Measurements from ENCODE around the gene SEPSECS. TPM values are rescaled to one million over a fixed set of nuclear protein-coding genes. Genes with fewer than 3 reads are reported as not detected.

The SEPSECS gene
- total RNA-seq, 4 donors from 2014 or later, result 6.6 to 19.2 (median 9.0) TPM

DNA sequence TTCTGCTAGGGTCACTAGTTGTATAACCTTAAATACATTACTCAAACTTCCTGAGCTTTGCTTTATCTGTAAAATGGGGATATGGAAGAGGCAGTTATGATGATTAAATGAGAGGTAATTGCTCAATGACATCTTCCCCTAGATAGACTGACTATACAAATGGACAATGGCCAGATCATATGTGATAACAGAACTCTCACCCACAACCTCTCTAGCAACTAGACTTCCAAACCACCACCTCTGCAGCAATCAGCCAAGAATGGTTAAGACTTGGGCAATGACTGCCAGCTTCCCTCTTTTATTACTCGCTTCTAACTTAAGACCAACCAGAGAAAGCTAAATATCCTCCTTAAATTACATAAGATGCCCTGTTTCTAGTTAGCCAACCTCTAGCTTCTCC, 2.9 kb upstream of the SEPSECS start:
- DNase-seq (ENCODE audit: low spot score in 2 of 2), result no peak
- peaks cover 0 to 32% (median 8%) of the 10 kb centered on the region in 4 donors for H3K4me1 ChIP-seq
- H3K27ac ChIP-seq, result no peak overlapping the region
- WGBS, 2 donors, result 79 to 92% methylated on average over 1 of the region's 1 CpG
- H3K9me3 ChIP-seq, result no peaks in the 10 kb centered on the region
- TF ChIP-seq, protein P1, sequence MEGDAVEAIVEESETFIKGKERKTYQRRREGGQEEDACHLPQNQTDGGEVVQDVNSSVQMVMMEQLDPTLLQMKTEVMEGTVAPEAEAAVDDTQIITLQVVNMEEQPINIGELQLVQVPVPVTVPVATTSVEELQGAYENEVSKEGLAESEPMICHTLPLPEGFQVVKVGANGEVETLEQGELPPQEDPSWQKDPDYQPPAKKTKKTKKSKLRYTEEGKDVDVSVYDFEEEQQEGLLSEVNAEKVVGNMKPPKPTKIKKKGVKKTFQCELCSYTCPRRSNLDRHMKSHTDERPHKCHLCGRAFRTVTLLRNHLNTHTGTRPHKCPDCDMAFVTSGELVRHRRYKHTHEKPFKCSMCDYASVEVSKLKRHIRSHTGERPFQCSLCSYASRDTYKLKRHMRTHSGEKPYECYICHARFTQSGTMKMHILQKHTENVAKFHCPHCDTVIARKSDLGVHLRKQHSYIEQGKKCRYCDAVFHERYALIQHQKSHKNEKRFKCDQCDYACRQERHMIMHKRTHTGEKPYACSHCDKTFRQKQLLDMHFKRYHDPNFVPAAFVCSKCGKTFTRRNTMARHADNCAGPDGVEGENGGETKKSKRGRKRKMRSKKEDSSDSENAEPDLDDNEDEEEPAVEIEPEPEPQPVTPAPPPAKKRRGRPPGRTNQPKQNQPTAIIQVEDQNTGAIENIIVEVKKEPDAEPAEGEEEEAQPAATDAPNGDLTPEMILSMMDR (IDR thresholded peaks at IDR 0.05), result no peak
- TF ChIP-seq POLR2A (IDR thresholded peaks at IDR 0.05), result no peak
- no peak for TF ChIP-seq EP300 (IDR thresholded peaks at IDR 0.05)
- no peak overlapping the region for H3K4me3 ChIP-seq
- peaks cover 0 to 7% (median 0%) of the 10 kb centered on the region in 3 donors for H3K36me3 ChIP-seq
- no peaks in the 10 kb centered on the region for H3K27me3 ChIP-seq

DNA sequence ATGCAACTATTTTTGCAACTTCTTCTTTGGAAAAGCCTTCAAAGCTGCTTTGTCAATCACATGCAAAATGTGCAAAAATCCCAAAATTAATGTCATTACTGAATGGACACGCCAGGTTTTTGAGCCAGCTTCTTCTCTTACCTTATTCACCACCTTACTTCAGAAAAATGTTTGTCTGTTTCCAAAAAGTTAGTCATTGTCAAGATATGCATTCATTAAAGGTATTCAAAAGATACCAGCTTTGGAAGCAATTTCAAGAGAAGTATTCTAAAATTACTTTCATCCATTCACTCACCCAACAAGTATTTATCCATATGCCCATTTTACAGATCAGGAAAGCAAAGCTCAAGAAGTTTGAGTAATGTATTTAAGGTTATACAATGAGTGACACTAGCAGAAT, 2.3 kb upstream of the SEPSECS start:
- TF ChIP-seq EP300 (IDR thresholded peaks at IDR 0.05), result no peak
- TF ChIP-seq POLR2A (IDR thresholded peaks at IDR 0.05), result no peak
- TF ChIP-seq, protein P1 (IDR thresholded peaks at IDR 0.05), result no peak
- H3K27me3 ChIP-seq, result no peaks in the 10 kb centered on the region
- H3K4me1 ChIP-seq, result peaks cover 0 to 35% (median 8%) of the 10 kb centered on the region in 4 donors
- H3K9me3 ChIP-seq, result no peaks in the 10 kb centered on the region
- WGBS, 2 donors, result 95 to 98% methylated on average over 1 of the region's 1 CpG
- H3K36me3 ChIP-seq, result peaks cover 0 to 7% (median 0%) of the 10 kb centered on the region in 3 donors
- H3K4me3 ChIP-seq, result no peak overlapping the region
- DNase-seq (ENCODE audit: low spot score in 2 of 2), result no peak
- H3K27ac ChIP-seq, result no peak overlapping the region

DNA sequence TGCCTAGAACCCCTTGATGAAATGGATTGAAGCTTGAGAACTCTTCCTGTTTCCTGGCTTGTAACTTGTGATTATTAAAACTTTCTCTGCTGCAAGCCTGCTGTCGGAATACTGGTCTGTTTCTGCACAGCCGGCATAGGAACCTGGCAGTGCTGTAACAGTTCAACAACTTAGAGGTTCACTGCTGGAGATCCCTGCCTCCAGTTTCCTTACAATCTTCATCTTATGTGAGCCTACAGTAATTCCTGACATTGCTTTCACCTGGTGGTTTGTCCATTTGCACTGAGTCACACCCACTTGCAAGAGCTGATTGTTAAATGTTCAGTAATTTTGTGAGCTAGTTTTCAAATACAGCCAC, 1.3 kb upstream of the SEPSECS start:
- H3K36me3 ChIP-seq, result peaks cover 0 to 7% (median 0%) of the 10 kb centered on the region in 3 donors
- WGBS, 2 donors, result 15 to 19% methylated on average over 2 of the region's 2 CpGs
- no peaks in the 10 kb centered on the region for H3K27me3 ChIP-seq
- TF ChIP-seq, protein P1 (IDR thresholded peaks at IDR 0.05), result no peak
- TF ChIP-seq POLR2A (IDR thresholded peaks at IDR 0.05) (no peak), EP300 (IDR thresholded peaks at IDR 0.05) (no peak)
- no peak for DNase-seq (ENCODE audit: low spot score in 2 of 2)
- no peaks in the 10 kb centered on the region for H3K9me3 ChIP-seq
- H3K4me1 ChIP-seq, result peaks cover 0 to 35% (median 8%) of the 10 kb centered on the region in 4 donors
- peak overlapping the region in 3 of 4 donors; percentile 79 to 94 (median 83) for H3K4me3 ChIP-seq
- H3K27ac ChIP-seq, result peak overlapping the region in 3 of 4 donors; percentile 95 to 98 (median 97)

DNA sequence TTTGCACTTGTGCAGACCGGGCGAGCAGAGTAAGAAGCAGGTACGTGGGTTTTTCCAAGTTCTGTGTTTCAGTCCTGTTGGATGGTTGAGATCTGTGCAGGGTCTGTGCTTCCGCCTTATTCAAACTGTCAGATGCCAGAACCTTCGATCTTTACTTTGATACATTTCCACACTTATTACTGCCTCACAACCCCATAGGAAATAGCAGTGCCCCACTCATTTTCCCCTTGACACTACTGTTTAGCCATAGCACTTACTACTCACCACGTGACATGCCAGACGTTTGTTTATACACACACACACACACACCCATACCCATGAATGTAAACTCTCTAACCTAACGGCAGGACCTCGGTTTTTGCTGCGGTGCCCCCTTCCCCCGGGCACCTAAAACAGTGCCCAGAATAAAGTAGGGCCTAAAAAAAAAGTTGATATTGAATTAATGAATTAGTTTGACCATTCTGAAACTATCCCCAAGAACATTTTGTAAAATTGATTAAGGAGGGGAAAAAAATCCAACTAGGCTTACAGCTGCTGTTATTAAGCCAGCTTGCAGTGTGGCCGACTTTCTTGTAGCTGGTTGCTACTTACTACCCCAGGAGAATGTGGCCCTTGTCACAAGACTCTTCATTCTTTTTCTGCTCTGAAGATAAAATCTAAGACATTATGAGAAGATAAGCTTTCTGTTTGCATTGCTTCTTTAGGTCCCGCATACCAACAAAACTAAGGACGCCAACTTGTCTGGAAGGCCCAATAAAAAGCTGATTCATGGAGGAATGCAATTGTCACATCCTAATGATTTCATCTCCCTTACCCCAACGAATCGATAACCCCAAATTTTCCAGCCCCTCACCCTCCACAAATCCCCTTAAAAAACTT, 704 bp upstream of the SEPSECS start:
- TF ChIP-seq, protein P1 (IDR thresholded peaks at IDR 0.05), result peak in 1 of 5 experiments; percentile 29
- no peak for TF ChIP-seq EP300 (IDR thresholded peaks at IDR 0.05)
- peak in 1 of 2 donors; percentile 54 for TF ChIP-seq POLR2A (IDR thresholded peaks at IDR 0.05)
- peak overlapping the region; percentile 66 to 94 (median 81) for H3K4me3 ChIP-seq
- peak in 1 of 2 donors; percentile 15 for DNase-seq (ENCODE audit: low spot score in 2 of 2)
- H3K36me3 ChIP-seq, result peaks cover 0 to 2% (median 0%) of the 10 kb centered on the region in 3 donors
- no peaks in the 10 kb centered on the region for H3K9me3 ChIP-seq
- no peaks in the 10 kb centered on the region for H3K27me3 ChIP-seq
- peak overlapping the region; percentile 71 to 98 (median 96) for H3K27ac ChIP-seq
- 4 to 5% methylated on average over 16 of the region's 16 CpGs for WGBS, 2 donors
- H3K4me1 ChIP-seq, result peaks cover 0 to 35% (median 8%) of the 10 kb centered on the region in 4 donors

DNA sequence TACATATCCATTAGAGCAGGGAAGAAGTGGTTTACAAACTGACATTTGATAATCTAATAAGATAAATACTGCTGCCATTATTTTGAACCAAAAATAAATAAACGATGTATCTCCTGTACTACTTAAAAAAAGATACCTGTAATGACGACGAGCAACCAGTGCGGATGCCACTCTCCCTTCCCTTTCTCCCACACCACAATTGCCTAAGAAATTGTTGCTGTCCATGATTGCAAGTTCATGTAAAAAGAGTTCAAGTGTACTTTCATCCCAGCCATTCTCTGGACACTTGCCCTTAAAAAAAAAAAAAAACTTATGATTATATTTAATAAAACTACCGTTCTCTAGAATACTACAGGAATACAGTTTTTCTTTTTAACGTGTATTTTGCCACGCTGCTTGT, 1.4 kb downstream of the SEPSECS start:
- no peaks in the 10 kb centered on the region for H3K27me3 ChIP-seq
- 91 to 92% methylated on average over 7 of the region's 7 CpGs for WGBS, 2 donors
- H3K36me3 ChIP-seq, result peaks cover 0 to 3% (median 0%) of the 10 kb centered on the region in 3 donors
- H3K4me3 ChIP-seq, result no peak overlapping the region
- no peak overlapping the region for H3K27ac ChIP-seq
- DNase-seq (ENCODE audit: low spot score in 2 of 2), result no peak
- peaks cover 0 to 35% (median 8%) of the 10 kb centered on the region in 4 donors for H3K4me1 ChIP-seq
- H3K9me3 ChIP-seq, result no peaks in the 10 kb centered on the region
- no peak for TF ChIP-seq EP300 (IDR thresholded peaks at IDR 0.05)
- TF ChIP-seq POLR2A (IDR thresholded peaks at IDR 0.05), result no peak
- TF ChIP-seq, protein P1 (IDR thresholded peaks at IDR 0.05), result no peak

Data from tibial nerve (tissue), 4 donors.